ENCODE data around the gene SLC4A4.

- TF ChIP-seq CTCF (IDR thresholded peaks at IDR 0.05) (no peak), SMC3 (IDR thresholded peaks at IDR 0.05; ENCODE audit: low read depth, low read length) (no peak)
Observed at GRCh38 chr4:71604785-71605184, 266.0 kb downstream of the SLC4A4 start.
